AG09319 (cell line): ENCODE measurements around the gene IL1RAPL1.

Experiments
- DNase-seq: peaks from one replicate; pipeline ENCODE4 v3.0.0-alpha.2; 2010; ENCODE audit warnings: low read depth; ENCODE audit errors: extremely low read depth
- TF ChIP-seq, protein P1 (sequence below): IDR thresholded peaks from 2 replicates; pipeline ENCODE4 v1.5.1; 2011; ENCODE audit warnings: low read depth, mild to moderate bottlenecking, inconsistent platforms, low read length, moderate library complexity

The IL1RAPL1 gene

DNA sequence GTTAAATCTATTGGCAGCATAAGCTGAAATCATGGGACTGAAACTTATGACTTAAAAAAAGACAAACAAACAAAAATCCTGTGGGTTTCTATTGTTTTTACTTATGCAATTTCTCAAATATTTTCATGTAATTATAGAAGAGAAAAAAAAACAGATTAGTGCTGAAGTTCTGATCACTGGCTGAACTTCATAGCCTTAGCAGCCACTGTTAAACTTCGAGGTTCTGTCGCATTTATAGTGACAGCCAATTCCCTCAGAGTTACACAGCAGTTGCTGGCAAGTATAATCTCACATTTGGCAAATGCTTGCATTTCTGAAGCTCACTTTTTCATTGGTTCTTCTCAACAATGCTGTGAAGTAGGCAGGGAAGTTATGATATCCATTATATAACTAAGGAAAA is 879.2 kb downstream of the IL1RAPL1 start:
- no peak for DNase-seq
- TF ChIP-seq, protein P1, sequence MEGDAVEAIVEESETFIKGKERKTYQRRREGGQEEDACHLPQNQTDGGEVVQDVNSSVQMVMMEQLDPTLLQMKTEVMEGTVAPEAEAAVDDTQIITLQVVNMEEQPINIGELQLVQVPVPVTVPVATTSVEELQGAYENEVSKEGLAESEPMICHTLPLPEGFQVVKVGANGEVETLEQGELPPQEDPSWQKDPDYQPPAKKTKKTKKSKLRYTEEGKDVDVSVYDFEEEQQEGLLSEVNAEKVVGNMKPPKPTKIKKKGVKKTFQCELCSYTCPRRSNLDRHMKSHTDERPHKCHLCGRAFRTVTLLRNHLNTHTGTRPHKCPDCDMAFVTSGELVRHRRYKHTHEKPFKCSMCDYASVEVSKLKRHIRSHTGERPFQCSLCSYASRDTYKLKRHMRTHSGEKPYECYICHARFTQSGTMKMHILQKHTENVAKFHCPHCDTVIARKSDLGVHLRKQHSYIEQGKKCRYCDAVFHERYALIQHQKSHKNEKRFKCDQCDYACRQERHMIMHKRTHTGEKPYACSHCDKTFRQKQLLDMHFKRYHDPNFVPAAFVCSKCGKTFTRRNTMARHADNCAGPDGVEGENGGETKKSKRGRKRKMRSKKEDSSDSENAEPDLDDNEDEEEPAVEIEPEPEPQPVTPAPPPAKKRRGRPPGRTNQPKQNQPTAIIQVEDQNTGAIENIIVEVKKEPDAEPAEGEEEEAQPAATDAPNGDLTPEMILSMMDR = no peak

- TF ChIP-seq, protein P1 = no peak
- DNase-seq = no peak
Measured at GRCh38 chrX:29468911-29469494, 881.8 kb downstream of the IL1RAPL1 start.

- DNase-seq = no peak
Measured at GRCh38 chrX:29470030-29470429, 882.8 kb downstream of the IL1RAPL1 start.

GRCh38 chrX:29471829-29472228 is 884.6 kb downstream of the IL1RAPL1 start:
- TF ChIP-seq, protein P1 = no peak
- DNase-seq = no peak

More at GRCh38 chrX:29470030-29470429, 882.8 kb downstream of the IL1RAPL1 start:
- TF ChIP-seq, protein P1 = no peak

- TF ChIP-seq, protein P1 = no peak
- no peak for DNase-seq
Measured at GRCh38 chrX:29477878-29478277, 890.6 kb downstream of the IL1RAPL1 start.

DNA sequence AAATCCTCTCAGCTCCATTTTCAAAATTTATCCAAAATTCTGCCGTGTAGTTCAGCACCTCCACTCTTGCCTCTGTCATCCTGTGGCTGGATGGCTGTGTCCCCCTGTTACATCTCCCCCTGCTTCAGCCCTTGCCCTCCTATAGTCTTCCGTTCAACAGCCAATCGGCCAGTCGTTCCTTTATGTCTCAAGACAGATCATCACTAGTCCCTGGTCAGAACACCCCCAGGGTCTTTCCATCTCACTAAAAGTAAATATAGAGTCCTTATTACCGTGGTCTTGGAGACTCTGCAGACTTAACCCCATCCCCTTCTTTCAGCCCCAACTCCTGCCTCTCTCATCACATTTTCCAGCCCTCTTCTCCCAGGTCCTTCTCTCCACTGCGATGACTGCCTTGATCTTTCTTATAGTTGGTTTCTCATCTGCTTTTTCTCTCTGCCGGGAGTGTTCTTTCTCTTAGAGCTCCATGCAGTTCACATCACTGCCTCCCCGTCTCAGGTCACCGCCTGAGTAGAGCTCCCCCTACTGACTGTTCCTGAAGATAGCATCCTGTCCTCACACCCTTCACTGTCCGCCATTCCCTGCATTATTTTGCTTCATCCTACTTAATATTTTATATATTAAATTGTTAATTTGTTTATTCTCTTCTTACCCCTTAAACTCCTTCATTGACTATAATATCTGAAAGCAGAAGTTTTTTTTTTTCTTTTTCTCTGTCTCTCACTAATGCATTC is 891.3 kb downstream of the IL1RAPL1 start:
- no peak for DNase-seq
- TF ChIP-seq, protein P1 = peak; percentile 73

DNA sequence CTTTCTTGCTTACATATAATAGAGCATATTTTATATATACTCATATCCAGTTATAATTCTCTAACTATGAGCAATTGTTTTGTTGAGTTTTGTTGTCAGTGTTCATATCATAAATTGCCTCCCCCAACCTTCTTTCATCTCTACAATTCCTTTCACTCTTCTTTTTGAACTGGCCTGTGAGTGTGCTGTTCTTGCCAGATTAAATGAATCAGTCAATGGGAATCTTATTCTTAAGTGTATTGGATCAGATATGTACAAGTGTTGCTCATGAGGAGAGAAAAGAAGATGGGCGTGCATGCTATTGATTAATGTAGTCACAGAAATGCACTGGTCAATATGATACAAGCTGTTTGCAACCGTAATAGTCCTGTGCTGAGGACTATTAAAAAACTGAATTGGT is 900.0 kb downstream of the IL1RAPL1 start:
- TF ChIP-seq, protein P1 = no peak
- DNase-seq = no peak
